ENCODE results near the gene LRRC4C. TPM values are rescaled to one million over a fixed set of nuclear protein-coding genes. Genes with fewer than 3 reads are reported as not detected.

Gene LRRC4C
- total RNA-seq, 1 experiment from 2014 or later, result 0.15 TPM

DNA sequence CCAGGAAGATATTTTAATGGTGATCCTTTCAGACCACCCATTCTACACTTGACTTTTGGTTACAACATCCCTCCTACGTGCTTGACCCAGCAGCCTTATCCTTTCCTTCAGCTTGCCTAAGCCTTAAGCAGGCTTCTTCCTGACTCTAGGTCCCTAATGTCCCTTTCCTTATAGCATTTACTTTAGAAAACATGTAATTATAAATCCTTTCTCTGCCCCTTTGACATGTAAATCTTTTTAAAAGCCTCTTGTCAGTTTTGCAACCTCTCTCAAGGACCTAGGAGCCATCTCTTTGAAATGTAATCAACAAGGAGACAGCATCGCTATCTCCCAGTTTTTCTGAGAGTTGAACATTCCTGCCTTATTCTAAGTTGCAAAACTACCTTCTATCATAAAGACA lies 1255.2 kb downstream of the LRRC4C start:
- ChIA-PET CTCF (no interaction called here), POLR2A (no interaction called here)
- in situ Hi-C loops (cut with HindIII; ENCODE audit: low pct_unique_long_range_greater_than_20kb, low sequenced_read_pairs) (no loop called here), intact Hi-C loops (cut with micrococcal nuclease; ENCODE audit: unreplicated experiment) (no loop called here)
- Histone ChIP-seq H3K4me1 (ENCODE audit: control insufficient read depth, insufficient read depth, low read length) (no peaks in the 10 kb centered on the region), H3K27ac (ENCODE audit: low read length) (no peak overlapping the region), H3K36me3 (ENCODE audit: control insufficient read depth, insufficient read depth, low read length) (no peaks in the 10 kb centered on the region), H3K9me3 (ENCODE audit: control insufficient read depth, insufficient read depth, low read depth, low read length) (no peaks in the 10 kb centered on the region), H3K4me3 (ENCODE audit: low read depth in 2 of 2, low read length in 2 of 2) (no peak overlapping the region), H3K27me3 (ENCODE audit: control insufficient read depth, insufficient read depth, low read length) (no peaks in the 10 kb centered on the region)
- no TSS peak for BruUV-seq (replicated peaks)
- no peak for DNase-seq (ENCODE audit: low read depth, low spot score)
- TF ChIP-seq SIN3A (IDR thresholded peaks at IDR 0.05; ENCODE audit: borderline replicate concordance, insufficient read depth, low read depth, low read length) (no peak), POLR2AphosphoS5 (IDR thresholded peaks at IDR 0.05; ENCODE audit: low read depth, low read length) (no peak), TCF7L2 (IDR thresholded peaks at IDR 0.05; ENCODE audit: low read depth, low read length) (no peak)
- TF ChIP-seq, protein P1, sequence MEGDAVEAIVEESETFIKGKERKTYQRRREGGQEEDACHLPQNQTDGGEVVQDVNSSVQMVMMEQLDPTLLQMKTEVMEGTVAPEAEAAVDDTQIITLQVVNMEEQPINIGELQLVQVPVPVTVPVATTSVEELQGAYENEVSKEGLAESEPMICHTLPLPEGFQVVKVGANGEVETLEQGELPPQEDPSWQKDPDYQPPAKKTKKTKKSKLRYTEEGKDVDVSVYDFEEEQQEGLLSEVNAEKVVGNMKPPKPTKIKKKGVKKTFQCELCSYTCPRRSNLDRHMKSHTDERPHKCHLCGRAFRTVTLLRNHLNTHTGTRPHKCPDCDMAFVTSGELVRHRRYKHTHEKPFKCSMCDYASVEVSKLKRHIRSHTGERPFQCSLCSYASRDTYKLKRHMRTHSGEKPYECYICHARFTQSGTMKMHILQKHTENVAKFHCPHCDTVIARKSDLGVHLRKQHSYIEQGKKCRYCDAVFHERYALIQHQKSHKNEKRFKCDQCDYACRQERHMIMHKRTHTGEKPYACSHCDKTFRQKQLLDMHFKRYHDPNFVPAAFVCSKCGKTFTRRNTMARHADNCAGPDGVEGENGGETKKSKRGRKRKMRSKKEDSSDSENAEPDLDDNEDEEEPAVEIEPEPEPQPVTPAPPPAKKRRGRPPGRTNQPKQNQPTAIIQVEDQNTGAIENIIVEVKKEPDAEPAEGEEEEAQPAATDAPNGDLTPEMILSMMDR (IDR thresholded peaks at IDR 0.05), result no peak
- TF ChIP-seq, protein P2, sequence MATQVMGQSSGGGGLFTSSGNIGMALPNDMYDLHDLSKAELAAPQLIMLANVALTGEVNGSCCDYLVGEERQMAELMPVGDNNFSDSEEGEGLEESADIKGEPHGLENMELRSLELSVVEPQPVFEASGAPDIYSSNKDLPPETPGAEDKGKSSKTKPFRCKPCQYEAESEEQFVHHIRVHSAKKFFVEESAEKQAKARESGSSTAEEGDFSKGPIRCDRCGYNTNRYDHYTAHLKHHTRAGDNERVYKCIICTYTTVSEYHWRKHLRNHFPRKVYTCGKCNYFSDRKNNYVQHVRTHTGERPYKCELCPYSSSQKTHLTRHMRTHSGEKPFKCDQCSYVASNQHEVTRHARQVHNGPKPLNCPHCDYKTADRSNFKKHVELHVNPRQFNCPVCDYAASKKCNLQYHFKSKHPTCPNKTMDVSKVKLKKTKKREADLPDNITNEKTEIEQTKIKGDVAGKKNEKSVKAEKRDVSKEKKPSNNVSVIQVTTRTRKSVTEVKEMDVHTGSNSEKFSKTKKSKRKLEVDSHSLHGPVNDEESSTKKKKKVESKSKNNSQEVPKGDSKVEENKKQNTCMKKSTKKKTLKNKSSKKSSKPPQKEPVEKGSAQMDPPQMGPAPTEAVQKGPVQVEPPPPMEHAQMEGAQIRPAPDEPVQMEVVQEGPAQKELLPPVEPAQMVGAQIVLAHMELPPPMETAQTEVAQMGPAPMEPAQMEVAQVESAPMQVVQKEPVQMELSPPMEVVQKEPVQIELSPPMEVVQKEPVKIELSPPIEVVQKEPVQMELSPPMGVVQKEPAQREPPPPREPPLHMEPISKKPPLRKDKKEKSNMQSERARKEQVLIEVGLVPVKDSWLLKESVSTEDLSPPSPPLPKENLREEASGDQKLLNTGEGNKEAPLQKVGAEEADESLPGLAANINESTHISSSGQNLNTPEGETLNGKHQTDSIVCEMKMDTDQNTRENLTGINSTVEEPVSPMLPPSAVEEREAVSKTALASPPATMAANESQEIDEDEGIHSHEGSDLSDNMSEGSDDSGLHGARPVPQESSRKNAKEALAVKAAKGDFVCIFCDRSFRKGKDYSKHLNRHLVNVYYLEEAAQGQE (IDR thresholded peaks at IDR 0.05; ENCODE audit: insufficient read depth in 1 of 2, low read depth in 2 of 2, low read length in 1 of 2), result no peak
- ATAC-seq, result no peak

DNA sequence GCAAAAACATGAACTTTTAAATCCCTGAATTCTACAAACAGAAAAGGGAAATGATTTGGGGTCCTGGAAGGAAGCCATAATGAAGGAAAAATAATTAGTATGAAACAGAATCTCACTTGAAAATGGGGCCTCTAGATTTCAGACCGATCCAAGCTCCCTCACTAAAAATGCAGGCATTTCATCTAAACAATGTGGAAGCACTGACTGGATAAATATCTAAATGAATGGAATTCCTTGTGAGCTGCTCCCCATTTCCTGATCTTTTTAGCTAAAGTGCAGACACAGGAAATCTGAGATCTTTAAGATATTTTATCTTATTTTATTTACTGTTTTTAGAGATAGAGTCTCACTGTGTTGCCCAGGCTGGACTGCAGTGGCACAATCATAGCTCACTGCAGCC lies 1255.8 kb downstream of the LRRC4C start:
- BruUV-seq (replicated peaks), result no TSS peak
- H3K27me3 ChIP-seq (ENCODE audit: control insufficient read depth, insufficient read depth, low read length), result no peaks in the 10 kb centered on the region
- in situ Hi-C loops (cut with HindIII; ENCODE audit: low pct_unique_long_range_greater_than_20kb, low sequenced_read_pairs), result no loop called here
- no peaks in the 10 kb centered on the region for H3K4me1 ChIP-seq (ENCODE audit: control insufficient read depth, insufficient read depth, low read length)
- intact Hi-C loops (cut with micrococcal nuclease; ENCODE audit: unreplicated experiment), result no loop called here
- no peak overlapping the region for H3K27ac ChIP-seq (ENCODE audit: low read length)
- no peak for ATAC-seq
- no peak overlapping the region for H3K4me3 ChIP-seq (ENCODE audit: low read depth in 2 of 2, low read length in 2 of 2)
- CTCF ChIA-PET, result no interaction called here
- TF ChIP-seq, protein P1 (IDR thresholded peaks at IDR 0.05), result no peak
- no peak for TF ChIP-seq POLR2AphosphoS5 (IDR thresholded peaks at IDR 0.05; ENCODE audit: low read depth, low read length)
- TF ChIP-seq, protein P2 (IDR thresholded peaks at IDR 0.05; ENCODE audit: insufficient read depth in 1 of 2, low read depth in 2 of 2, low read length in 1 of 2), result no peak
- TF ChIP-seq TCF7L2 (IDR thresholded peaks at IDR 0.05; ENCODE audit: low read depth, low read length), result no peak
- no peak for TF ChIP-seq SIN3A (IDR thresholded peaks at IDR 0.05; ENCODE audit: borderline replicate concordance, insufficient read depth, low read depth, low read length)
- POLR2A ChIA-PET, result no interaction called here
- no peak for DNase-seq (ENCODE audit: low read depth, low spot score)
- H3K36me3 ChIP-seq (ENCODE audit: control insufficient read depth, insufficient read depth, low read length), result no peaks in the 10 kb centered on the region
- no peaks in the 10 kb centered on the region for H3K9me3 ChIP-seq (ENCODE audit: control insufficient read depth, insufficient read depth, low read depth, low read length)

All from Panc1 (cell line).